Measurements from ENCODE around the gene CEP250.
"Not testable (repeated sequence)": the region's sequence is repeated elsewhere in the genome, so short reads cannot be mapped to it uniquely, and the experiment has no call there.

The CEP250 gene

DNA sequence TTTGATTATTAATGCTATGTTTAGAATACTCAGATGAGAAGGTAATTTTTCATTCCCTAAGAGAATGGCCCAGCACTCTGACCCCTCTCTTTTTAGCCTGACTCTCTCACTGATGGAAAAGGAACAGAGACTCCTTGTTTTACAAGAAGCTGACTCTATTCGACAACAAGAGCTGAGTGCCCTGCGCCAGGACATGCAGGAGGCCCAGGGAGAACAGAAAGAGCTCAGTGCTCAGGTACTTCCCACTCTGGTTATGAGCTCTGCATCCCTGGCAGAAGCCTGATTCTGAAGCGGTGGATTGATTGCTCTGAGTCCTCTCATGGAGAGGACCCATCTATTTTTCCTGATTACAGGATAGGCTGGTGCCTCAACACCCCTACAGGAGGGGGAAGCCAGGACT, 41.1 kb downstream of the CEP250 start:
- DNase-seq = no peak

DNA sequence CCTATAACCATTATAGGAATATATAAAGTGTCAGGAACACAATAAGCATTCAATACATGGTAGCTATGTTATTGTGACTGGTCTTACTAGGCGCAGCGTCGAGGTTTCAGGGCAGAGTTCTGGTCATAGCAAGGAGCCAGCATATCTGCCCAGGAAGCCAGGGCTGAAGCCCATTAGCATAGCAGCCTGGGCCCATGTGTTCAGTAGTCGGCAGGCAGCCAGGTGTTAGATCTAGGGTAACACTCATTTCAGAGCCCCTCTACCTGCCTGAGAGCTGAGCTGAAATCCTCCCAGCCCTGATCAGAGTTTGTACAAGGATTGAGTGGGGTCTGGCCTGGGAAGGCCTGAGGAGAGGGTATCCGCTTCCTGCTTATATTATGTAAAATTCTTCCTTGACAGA, 41.9 kb downstream of the CEP250 start:
- no peak for DNase-seq

DNA sequence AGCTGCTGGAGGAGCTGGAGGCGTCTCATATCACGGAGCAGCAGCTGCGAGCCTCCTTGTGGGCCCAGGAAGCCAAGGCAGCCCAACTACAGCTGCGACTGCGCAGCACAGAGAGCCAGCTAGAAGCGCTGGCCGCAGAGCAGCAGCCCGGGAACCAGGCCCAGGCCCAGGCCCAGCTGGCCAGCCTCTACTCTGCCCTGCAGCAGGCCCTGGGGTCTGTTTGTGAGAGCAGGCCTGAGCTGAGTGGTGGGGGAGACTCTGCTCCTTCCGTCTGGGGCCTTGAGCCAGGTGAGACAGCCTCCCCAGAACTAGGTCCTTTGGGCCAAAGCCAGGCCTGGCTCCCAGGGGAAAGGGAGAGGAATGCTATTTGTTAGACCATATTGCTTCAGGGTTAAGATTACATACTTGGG, 42.4 kb downstream of the CEP250 start:
- DNase-seq = no peak

DNA sequence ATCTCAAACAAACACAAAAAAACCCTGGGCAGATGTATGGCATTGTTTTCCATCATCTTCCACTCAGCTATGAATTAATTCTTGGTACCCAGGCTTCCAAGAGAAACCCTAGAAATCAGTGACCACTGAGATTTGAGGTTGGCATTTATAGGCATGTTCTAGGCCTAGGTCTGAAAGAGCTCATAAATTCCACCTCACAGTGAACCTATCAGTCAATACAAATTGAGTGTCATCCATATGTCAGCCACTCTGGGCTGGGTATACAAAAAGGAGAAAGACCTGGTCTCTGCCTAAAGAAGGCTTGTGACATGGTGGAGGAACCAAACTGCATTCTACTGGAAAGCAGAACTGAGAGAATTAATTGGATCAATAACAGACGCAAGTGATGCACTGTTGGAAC, 43.9 kb downstream of the CEP250 start:
- DNase-seq = no peak

DNA sequence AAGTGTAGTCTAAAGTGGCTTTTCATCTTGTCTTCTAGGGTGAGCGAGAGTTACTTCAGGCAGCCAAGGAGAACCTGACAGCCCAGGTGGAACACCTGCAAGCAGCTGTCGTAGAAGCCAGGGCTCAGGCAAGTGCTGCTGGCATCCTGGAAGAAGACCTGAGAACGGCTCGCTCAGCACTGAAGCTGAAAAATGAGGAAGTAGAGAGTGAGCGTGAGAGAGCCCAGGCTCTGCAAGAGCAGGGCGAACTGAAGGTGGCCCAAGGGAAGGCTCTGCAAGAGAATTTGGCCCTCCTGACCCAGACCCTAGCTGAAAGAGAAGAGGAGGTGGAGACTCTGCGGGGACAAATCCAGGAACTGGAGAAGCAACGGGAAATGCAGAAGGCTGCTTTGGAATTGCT, 47.0 kb downstream of the CEP250 start:
- DNase-seq = no peak

DNA sequence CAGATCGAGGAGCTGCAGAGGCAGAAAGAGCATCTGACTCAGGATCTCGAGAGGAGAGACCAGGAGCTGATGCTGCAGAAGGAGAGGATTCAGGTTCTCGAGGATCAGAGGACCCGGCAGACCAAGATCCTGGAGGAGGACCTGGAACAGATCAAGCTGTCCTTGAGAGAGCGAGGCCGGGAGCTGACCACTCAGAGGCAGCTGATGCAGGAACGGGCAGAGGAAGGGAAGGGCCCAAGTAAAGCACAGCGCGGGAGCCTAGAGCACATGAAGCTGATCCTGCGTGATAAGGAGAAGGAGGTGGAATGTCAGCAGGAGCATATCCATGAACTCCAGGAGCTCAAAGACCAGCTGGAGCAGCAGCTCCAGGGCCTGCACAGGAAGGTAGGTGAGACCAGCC, 47.9 kb downstream of the CEP250 start:
- DNase-seq = no peak

DNA sequence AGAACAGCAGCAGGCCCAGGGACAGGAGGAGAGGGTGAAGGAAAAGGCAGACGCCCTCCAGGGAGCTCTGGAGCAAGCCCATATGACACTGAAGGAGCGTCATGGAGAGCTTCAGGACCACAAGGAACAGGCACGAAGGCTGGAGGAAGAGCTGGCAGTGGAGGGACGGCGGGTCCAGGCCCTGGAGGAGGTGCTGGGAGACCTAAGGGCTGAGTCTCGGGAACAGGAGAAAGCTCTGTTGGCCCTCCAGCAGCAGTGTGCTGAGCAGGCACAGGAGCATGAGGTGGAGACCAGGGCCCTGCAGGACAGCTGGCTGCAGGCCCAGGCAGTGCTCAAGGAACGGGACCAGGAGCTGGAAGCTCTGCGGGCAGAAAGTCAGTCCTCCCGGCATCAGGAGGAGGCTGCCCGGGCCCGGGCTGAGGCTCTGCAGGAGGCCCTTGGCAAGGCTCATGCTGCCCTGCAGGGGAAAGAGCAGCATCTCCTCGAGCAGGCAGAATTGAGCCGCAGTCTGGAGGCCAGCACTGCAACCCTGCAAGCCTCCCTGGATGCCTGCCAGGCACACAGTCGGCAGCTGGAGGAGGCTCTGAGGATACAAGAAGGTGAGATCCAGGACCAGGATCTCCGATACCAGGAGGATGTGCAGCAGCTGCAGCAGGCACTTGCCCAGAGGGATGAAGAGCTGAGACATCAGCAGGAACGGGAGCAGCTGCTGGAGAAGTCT, 48.6 kb downstream of the CEP250 start:
- no peak for DNase-seq

DNA sequence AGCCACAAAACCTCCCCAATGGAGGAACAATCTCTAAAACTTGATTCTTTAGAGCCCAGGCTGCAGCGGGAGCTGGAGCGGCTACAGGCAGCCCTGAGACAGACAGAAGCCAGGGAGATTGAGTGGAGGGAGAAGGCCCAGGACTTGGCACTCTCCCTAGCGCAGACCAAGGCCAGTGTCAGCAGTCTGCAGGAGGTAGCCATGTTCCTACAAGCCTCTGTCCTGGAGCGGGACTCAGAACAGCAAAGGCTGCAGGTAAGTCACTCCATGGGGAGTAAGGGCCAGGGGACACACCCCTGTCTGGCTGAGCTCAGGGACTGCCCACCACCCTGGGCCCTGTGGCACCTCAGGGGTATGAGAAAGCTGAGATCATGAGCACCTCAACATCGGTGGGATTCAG, 49.4 kb downstream of the CEP250 start:
- DNase-seq = no peak

DNA sequence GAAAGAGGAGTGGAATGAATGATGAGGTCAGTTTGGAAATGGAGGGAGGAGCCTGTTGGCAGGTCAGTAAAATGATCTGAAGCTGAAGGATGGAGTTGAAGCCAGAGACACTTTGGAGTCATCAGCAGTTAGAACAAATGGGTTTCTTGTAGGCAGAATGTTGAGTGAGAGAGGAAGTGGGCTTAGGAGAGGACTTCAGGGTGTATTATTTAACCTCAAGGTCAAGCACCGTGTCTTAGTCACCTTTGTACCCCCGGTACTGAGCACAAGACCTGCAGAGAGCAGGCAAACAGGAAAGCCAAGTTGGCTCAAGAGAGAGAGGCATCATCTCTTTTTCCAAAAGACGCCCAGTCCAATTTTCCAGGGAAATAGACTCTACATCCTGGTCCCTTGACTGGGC, 50.8 kb downstream of the CEP250 start:
- DNase-seq = no peak

DNA sequence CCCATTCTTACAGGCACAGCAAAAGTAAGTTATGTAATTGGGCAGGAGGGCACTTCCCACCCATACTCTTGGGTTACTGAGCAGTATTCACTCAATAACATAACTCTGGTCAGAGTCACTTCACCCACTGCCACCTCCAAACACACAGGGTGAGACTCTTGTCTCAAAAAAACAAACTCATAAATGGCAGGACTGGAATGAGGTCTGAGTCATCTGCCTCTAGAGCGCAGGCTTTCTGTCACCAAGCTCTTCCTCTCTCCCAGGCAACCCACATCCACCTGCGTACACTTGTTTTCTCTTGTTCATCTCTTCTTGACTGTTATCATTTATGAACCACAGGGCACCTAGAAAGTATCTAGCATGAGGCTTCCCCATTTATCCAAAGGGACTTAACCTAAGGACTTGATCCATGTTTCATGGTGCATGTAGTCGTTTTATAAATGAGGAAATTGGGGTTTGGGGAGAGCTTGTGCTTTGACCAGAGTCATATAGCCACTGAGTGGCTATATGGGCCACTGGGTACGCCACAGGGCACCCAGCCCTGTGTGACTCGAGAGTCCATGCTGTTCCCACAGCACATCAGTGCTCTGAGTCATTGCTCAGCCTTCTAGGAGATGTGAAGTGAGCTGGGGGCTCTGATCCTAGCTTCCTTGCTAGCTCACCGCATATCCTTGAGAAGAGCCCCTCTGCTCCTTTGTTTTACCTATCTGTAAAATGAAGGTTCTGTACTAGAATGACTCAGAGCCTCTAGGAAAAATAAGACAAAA, 51.7 kb downstream of the CEP250 start:
- no peak for DNase-seq

DNA sequence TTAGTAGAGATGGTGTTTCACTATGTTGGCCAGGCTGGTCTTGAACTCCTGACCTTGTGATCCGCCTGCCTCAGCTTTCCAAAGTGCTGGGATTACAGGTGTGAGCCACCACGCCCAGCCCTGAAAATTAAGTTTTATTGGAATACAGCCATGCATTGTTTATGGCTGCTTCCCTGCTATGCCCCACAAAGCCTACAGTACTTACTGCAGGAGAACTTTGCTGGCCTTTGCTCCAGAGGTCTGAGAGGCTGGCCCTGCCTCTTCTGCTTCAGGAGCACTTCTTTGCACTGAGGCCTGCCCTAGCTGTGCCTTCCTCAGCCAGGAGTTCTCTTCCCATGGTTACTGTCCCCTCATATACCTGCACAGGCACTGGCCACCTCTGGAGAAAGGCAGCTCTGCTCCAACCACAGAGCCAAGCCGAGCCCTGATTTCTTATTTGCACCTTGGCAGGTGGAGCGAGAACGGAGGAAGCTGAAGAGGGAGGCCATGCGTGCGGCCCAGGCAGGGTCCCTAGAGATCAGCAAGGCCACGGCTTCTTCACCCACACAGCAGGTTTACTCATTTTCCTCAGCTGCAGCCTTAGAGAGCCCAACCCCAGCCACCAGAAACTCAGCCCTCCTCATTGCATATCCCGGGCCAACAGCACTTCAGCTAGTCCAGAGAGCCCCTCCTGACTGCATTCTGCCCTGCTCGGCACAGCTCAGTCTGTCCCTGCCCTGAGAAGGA, 53.3 kb downstream of the CEP250 start:
- no peak for DNase-seq

DNA sequence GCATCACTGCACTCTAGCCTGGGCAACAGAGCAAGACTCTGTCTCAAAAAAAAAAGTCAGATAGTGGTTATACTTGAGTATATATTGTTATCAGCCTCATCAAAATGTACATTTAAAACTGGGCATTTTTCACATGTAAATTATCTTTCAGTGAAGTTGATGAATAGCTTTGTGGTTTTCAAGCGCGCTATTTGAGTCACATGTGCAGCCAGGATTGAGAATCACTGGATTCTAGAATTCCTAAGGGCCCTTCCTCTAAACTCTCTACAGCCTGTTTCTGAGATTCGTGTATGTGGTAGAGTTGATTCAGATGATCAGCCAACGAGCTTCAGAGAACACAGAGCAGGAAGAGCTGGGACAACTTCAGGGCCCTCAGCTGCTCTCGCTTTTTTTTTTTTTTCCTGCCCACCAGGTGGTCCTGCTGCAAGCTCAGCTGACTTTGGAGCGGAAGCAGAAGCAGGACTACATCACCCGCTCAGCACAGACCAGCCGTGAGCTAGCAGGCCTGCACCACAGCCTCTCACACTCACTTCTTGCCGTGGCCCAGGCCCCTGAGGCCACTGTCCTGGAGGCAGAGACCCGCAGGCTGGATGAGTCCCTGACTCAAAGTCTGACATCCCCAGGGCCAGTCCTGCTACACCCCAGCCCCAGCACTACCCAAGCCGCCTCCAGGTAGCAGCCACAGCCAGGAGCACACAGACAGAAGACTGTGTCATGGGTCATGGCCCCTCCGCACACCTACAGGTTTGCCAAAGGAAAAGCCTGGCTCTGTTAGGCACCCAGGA, 55.7 kb downstream of the CEP250 start:
- no peak for DNase-seq

DNA sequence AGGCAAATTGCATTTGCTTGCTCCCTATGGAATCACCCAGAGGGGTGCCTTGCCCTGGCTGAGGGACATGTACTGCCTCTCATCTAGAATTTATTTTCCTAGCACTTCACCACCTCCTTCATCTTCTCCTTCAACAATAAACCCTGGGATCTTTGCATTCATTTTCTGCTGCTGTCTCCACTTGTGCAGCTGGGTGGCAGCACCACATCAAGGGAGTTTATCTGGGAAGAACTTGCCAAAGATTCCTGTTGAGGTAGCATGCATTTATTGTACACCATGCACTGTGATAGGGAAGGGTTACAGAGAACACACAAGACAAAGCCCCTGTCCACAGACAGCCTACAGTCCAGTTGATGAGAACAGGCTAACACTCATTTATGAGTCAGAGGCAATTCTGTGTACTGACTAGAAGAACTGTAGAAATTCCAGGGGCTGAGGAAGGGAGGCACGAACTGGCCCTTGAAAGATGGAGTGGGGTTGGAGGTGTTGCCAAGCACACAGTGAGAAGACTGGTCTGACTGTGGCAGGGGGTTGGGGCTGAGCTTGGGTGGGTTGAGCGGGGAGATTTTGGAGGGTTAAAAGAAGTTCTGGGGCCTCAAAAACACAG, 56.5 kb downstream of the CEP250 start:
- DNase-seq = no peak

DNA sequence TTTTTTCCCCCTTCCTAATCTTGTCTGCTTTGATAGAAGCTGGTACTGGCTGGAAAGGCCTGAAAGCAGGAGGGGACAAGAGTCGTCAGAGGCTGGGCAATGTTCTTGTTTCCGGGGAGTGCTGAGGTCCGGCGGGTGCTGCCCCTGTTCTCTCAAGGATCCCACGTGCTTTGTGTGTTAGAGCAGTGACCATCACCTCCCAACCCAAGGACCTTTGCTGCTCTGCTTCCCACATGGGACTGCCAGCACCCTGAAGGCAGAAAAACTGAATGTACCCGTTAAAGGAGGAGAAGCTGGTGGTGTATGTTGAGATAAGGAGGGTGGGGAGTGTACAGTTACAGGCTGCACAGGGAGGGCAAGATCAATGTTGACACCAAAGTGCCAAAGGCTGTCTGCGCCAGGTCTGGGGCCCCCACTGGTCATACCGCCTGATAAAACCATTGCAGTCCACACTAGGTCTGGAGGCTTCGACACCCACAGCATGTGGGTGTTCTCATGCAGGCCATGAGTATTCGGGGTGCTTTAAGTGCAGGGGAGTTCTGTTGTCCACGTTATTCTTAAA, 59.1 kb downstream of the CEP250 start:
- DNase-seq = no peak

DNA sequence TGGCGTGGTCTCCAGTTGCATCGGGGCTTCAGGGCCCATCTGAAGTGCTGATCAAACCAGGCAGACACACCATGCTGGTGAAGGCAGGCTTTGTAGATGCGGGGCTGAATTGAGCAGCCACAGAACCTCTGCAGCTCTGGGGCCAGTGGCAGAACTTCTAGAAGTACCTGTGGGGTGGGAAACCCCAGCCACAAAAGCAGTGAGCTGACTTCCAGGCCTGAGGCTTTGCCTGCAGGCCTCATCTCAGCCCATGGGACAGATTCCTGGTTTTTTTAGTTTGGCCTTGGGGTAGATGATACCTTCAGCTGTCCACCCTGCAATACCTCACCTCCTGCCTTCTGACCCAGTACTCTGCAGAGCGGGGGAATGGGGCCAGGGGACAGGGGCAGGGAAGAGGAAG, 59.9 kb downstream of the CEP250 start:
- DNase-seq = no peak

DNA sequence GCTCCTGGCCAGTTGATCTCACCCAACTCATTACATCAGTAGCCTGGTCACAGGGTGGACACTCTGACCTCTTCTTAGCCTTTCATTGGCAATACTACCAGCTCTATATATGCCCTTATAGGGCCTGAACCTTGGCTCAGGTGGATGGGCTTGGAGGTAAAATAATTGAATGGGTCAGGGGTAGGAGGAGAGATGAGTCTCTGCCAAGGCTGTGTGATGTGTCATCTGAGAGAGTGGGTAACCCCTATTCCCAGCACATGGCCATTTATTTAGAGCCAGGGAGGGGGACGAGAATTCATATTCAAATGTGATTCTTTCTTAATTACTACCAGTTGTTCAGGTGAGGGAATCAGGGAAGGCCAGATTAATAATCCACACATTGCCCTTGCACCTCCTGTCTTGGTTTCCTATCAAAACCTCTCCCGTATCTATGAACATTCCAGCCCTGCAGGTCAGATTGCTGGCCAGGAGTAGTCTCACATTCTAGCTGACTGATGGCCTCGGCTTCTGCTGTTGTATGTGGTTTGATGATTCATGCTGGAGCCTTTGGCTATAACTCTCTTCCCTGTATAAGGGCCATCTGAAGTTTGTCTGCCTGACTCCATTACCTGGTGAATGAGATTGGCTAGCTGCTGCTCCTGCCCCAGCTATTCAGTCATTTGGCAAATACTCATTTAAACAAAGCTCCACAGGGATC, 60.7 kb downstream of the CEP250 start:
- DNase-seq = no peak

DNA sequence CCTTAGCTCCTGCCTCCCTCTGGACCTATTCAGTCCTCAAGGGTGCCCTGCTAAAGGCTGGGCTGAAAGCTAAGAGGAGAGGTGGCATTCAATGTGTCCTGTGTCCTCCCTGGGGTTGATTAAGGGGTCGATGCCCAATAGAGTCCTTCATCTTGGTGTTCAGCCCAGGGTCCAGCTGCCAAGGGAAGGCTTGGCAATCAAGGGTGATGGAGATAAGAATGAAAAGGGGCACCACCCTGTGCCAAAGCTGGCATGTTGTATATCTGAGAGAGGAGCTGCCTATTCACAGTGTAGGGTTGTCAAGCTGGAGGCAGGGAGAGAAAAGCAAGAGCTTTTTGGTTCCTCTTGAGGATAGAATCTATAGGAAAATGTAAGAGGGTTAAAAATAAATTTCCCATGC, 61.7 kb downstream of the CEP250 start:
- no peak for DNase-seq

DNA sequence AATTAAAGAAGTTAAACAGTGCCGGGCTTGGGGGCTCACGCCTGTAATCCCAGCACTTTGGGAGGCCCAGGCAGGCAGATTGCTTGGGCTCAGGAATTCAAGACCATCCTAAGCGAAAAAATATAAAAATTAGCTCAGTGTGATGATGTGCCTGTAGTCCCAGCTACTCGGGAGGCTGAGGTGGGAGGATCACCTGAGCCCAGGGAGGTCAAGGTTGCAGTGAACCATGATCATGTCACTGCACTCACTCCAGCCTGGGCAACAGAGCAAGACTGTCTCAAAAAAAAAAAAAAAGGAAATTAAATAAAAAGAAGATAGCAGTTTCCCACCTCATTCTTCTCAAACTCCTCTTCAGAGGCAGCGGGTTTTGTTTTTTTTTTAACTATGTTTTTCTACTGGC, 62.4 kb downstream of the CEP250 start:
- DNase-seq = not testable (repeated sequence)

DNA sequence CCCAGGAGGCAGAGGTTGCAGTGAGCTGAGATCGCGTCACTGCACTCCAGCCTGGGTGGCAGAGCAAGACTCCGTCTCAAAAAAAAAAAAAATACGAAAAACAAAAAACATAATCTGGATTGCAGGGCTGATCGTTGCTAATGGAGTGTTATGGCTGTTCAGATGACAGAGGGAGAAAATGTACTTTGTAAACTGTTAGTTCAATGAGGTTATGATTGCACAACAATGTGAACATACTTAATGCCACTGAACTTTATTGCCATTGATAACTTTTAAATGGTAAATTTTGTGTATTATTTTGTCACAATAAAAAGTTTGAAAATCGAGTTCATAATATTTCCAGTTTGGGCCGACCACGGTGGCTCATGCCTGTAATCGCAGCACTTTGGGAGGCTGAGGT, 63.6 kb downstream of the CEP250 start:
- no peak for DNase-seq

DNA sequence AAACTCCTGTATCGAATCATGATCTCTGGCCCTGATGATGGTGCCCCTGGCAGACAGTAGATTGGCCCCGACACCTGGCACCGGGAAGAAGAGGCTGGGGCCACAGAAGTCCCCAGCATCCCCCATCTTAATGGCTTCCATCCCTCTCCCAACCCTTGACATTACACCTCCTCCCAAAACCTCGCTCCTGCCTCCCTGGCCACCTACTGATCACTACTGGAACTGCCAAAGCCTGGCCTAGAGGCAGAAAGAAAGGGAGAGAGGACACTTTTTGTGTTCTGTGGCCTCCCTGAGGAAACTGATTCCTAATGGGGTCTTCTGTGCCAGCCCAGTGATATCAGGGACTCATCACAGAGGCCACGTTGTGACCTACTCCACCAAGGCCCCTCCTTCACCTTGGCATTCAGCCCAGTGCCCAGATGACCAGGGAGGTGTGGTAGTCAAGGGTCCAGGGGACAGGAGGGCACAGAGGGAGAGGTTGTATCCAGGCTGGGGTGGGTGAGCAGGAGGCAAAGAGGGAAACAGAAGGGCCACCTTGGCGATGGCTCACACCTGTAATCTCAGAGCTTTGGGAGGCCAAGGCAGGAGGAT, 68.0 kb downstream of the CEP250 start:
- DNase-seq = no peak

DNA sequence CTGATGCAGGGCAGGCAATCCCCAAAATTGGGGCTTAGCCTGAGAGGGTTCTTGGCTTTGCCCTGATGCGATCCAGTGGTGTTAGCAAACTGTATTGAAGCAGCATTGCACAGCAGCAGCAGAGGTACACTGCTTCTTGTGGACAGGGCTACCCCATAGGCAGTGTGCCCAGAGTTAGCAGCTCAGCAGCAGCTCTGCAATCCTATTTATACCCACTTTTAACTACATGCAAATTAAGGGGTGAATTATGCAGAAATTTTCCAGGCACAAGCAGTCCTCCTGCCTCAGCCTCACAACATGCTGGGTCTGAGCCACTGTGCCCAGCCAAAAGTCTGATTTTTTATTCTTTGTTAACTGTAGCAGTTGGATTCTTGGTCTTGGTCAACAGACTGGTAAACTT, 70.2 kb downstream of the CEP250 start:
- DNase-seq = no peak
